ENCODE results near the gene CTF1.
"Not testable (repeated sequence)": the region's sequence is repeated elsewhere in the genome, so short reads cannot be mapped to it uniquely, and the experiment has no call there.

The CTF1 gene

GRCh38 chr16:30887927-30888326 lies 8.5 kb upstream of the CTF1 start:
- H2BK12ac ChIP-seq (ENCODE audit: low read length), result no peak overlapping the region
- H3K9me3 ChIP-seq (ENCODE audit: insufficient read depth, low read depth, low read length), result no peaks in the 10 kb centered on the region
- DNase-seq, result no peak
- H2BK5ac ChIP-seq (ENCODE audit: low read depth, low read length, poor library complexity), result no peak overlapping the region
- H3K4me2 ChIP-seq (ENCODE audit: low read length), result no peak overlapping the region
- H3K14ac ChIP-seq (ENCODE audit: low read length), result no peak overlapping the region
- H2BK120ac ChIP-seq (ENCODE audit: insufficient read depth, low read length, poor library complexity), result no peak overlapping the region
- no peak overlapping the region for H3K27ac ChIP-seq (ENCODE audit: low read depth, low read length)
- H3K4me3 ChIP-seq (ENCODE audit: low read depth, low read length), result peak overlapping the region; percentile 8
- H3K18ac ChIP-seq (ENCODE audit: low read length), result no peak overlapping the region
- no peak overlapping the region for H4K8ac ChIP-seq (ENCODE audit: low read depth, low read length)
- H3K9ac ChIP-seq (ENCODE audit: low read length), result no peak overlapping the region
- H3K4me1 ChIP-seq (ENCODE audit: control insufficient read depth in 1 of 2, insufficient read depth in 2 of 2, low read length in 2 of 2), result peaks cover 7 to 9% of the 10 kb centered on the region in 2 experiments
- no peak overlapping the region for H3K4ac ChIP-seq (ENCODE audit: low read depth, low read length)
- no peak overlapping the region for H4K91ac ChIP-seq (ENCODE audit: low read depth, low read length)
- no peak overlapping the region for H2AK5ac ChIP-seq (ENCODE audit: low read length)
- H3K79me2 ChIP-seq (ENCODE audit: control insufficient read depth, insufficient read depth, low read length, poor library complexity), result peaks cover under 1% of the 10 kb centered on the region
- no peak overlapping the region for H3K23ac ChIP-seq (ENCODE audit: low read length)
- H3K36me3 ChIP-seq (ENCODE audit: control insufficient read depth in 1 of 2, insufficient read depth in 2 of 2, low read length in 2 of 2), result peaks cover 29 to 36% of the 10 kb centered on the region in 2 experiments
- no peak overlapping the region for H4K12ac ChIP-seq (ENCODE audit: low read depth, low read length)
- no peaks in the 10 kb centered on the region for H3K79me1 ChIP-seq (ENCODE audit: low read length)
- no CpG with 5 or more reads among the region's 9 CpGs for WGBS (ENCODE audit: extremely low coverage, insufficient coverage, insufficient read length)
- no peak overlapping the region for H2AFZ ChIP-seq (ENCODE audit: insufficient read depth, low read length, poor library complexity)
- no peaks in the 10 kb centered on the region for H3K27me3 ChIP-seq (ENCODE audit: insufficient read depth, low read length)

- Histone ChIP-seq H3K9ac (ENCODE audit: low read length) (no peak overlapping the region), H2BK12ac (ENCODE audit: low read length) (no peak overlapping the region), H3K23ac (ENCODE audit: low read length) (no peak overlapping the region), H3K4ac (ENCODE audit: low read depth, low read length) (no peak overlapping the region), H4K91ac (ENCODE audit: low read depth, low read length) (no peak overlapping the region), H3K4me3 (ENCODE audit: low read depth, low read length) (no peak overlapping the region), H3K79me2 (ENCODE audit: control insufficient read depth, insufficient read depth, low read length, poor library complexity) (peaks cover 9% of the 10 kb centered on the region), H2BK120ac (ENCODE audit: insufficient read depth, low read length, poor library complexity) (no peak overlapping the region), H4K8ac (ENCODE audit: low read depth, low read length) (no peak overlapping the region), H3K27me3 (ENCODE audit: insufficient read depth, low read length) (no peaks in the 10 kb centered on the region), H3K4me2 (ENCODE audit: low read length) (no peak overlapping the region), H4K12ac (ENCODE audit: low read depth, low read length) (no peak overlapping the region), H2AFZ (ENCODE audit: insufficient read depth, low read length, poor library complexity) (no peak overlapping the region), H3K79me1 (ENCODE audit: low read length) (peaks cover 4% of the 10 kb centered on the region), H2BK5ac (ENCODE audit: low read depth, low read length, poor library complexity) (no peak overlapping the region), H3K36me3 (ENCODE audit: control insufficient read depth in 1 of 2, insufficient read depth in 2 of 2, low read length in 2 of 2) (peaks cover 29 to 36% of the 10 kb centered on the region in 2 experiments), H3K18ac (ENCODE audit: low read length) (no peak overlapping the region), H3K4me1 (ENCODE audit: control insufficient read depth in 1 of 2, insufficient read depth in 2 of 2, low read length in 2 of 2) (peaks cover 13% of the 10 kb centered on the region in 2 experiments), H3K27ac (ENCODE audit: low read depth, low read length) (no peak overlapping the region), H3K14ac (ENCODE audit: low read length) (no peak overlapping the region), H2AK5ac (ENCODE audit: low read length) (no peak overlapping the region), H3K9me3 (ENCODE audit: insufficient read depth, low read depth, low read length) (no peaks in the 10 kb centered on the region)
- WGBS (ENCODE audit: extremely low coverage, insufficient coverage, insufficient read length), result no CpG with 5 or more reads among the region's 8 CpGs
- no peak for DNase-seq
Observed at GRCh38 chr16:30888856-30889499, 7.4 kb upstream of the CTF1 start.

DNA sequence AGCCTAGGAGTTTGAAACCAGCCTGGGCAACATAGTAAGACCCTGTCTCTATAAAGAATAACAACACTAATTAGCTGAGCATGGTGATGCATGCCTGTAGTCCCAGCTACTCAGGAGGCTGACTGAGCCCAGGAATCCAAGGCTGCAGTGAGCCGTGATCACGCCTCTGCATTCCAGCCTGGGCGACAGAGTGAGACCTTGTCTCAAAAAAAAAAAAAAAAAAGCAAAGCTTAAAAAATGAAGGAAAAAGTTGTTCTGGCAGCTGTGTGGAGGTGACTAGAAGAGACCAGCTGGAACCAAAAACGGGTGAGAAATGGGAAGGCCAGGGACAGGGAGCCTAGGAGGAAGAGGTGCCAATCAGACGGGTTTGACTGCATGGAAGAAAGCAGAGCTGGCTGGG lies 6.7 kb upstream of the CTF1 start:
- Histone ChIP-seq H3K4me2 (ENCODE audit: low read length) (no peak overlapping the region), H3K9ac (ENCODE audit: low read length) (no peak overlapping the region), H3K79me1 (ENCODE audit: low read length) (peaks cover 8% of the 10 kb centered on the region), H4K12ac (ENCODE audit: low read depth, low read length) (no peak overlapping the region), H2BK12ac (ENCODE audit: low read length) (no peak overlapping the region), H3K36me3 (ENCODE audit: control insufficient read depth in 1 of 2, insufficient read depth in 2 of 2, low read length in 2 of 2) (peaks cover 29 to 34% of the 10 kb centered on the region in 2 experiments), H3K9me3 (ENCODE audit: insufficient read depth, low read depth, low read length) (no peaks in the 10 kb centered on the region), H3K14ac (ENCODE audit: low read length) (no peak overlapping the region), H3K27ac (ENCODE audit: low read depth, low read length) (no peak overlapping the region), H2AFZ (ENCODE audit: insufficient read depth, low read length, poor library complexity) (no peak overlapping the region), H2BK5ac (ENCODE audit: low read depth, low read length, poor library complexity) (no peak overlapping the region), H3K18ac (ENCODE audit: low read length) (no peak overlapping the region), H3K4me3 (ENCODE audit: low read depth, low read length) (no peak overlapping the region), H2AK5ac (ENCODE audit: low read length) (no peak overlapping the region), H4K8ac (ENCODE audit: low read depth, low read length) (no peak overlapping the region), H3K4me1 (ENCODE audit: control insufficient read depth in 1 of 2, insufficient read depth in 2 of 2, low read length in 2 of 2) (peaks cover 18% of the 10 kb centered on the region in 2 experiments), H3K23ac (ENCODE audit: low read length) (no peak overlapping the region), H2BK120ac (ENCODE audit: insufficient read depth, low read length, poor library complexity) (no peak overlapping the region), H3K27me3 (ENCODE audit: insufficient read depth, low read length) (no peaks in the 10 kb centered on the region), H3K79me2 (ENCODE audit: control insufficient read depth, insufficient read depth, low read length, poor library complexity) (peaks cover 11% of the 10 kb centered on the region), H4K91ac (ENCODE audit: low read depth, low read length) (no peak overlapping the region), H3K4ac (ENCODE audit: low read depth, low read length) (no peak overlapping the region)
- DNase-seq, result no peak
- no CpG with 5 or more reads among the region's 5 CpGs for WGBS (ENCODE audit: extremely low coverage, insufficient coverage, insufficient read length)

DNA sequence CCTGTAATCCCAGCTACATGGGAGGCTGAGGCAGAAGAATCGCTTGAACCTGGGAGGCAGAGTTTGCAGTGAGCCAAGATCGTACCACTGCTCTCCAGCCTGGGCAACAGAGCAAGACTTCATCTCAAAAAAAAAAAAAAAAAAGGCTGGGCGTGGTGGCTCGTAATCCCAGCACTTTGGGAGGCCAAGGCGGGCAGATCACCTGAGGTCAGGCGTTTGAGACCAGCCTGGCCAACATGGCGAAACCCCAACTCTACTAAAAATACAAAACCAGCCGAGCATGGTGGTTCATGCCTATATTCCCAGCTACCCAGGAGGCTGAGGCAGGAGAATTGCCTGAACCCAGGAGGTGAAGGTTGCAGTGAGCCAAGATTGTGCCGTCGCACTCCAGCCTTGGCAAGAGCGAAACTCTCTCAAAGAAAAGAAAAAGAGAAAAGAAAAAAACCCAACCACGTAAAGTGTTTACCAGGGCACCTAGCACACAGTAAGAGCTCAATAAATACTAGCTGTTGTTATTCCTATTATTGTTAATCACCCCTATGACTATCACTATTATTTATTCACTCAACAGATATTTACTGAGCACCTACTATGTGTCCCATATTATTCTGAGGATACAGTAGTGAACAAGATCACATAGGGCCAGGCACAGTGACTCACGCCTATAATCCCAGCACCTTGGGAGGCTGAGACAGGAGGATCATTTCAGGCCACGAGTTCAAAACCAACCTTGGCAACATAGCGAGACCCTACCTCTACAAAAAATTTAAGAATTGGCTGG lies 5.2 kb upstream of the CTF1 start:
- H2BK120ac ChIP-seq (ENCODE audit: insufficient read depth, low read length, poor library complexity); H2BK5ac ChIP-seq (ENCODE audit: low read depth, low read length, poor library complexity); H2BK12ac ChIP-seq (ENCODE audit: low read length); H3K18ac ChIP-seq (ENCODE audit: low read length); H4K91ac ChIP-seq (ENCODE audit: low read depth, low read length); H3K27ac ChIP-seq (ENCODE audit: low read depth, low read length); H3K4ac ChIP-seq (ENCODE audit: low read depth, low read length); H3K4me2 ChIP-seq (ENCODE audit: low read length); H2AK5ac ChIP-seq (ENCODE audit: low read length); H3K4me3 ChIP-seq (ENCODE audit: low read depth, low read length); H3K14ac ChIP-seq (ENCODE audit: low read length); H3K27me3 ChIP-seq (ENCODE audit: insufficient read depth, low read length); H3K9ac ChIP-seq (ENCODE audit: low read length); H3K23ac ChIP-seq (ENCODE audit: low read length); H4K8ac ChIP-seq (ENCODE audit: low read depth, low read length); DNase-seq; H4K12ac ChIP-seq (ENCODE audit: low read depth, low read length); H2AFZ ChIP-seq (ENCODE audit: insufficient read depth, low read length, poor library complexity); H3K9me3 ChIP-seq (ENCODE audit: insufficient read depth, low read depth, low read length): not testable (repeated sequence)
- H3K79me2 ChIP-seq (ENCODE audit: control insufficient read depth, insufficient read depth, low read length, poor library complexity), result peaks cover 14% of the 10 kb centered on the region
- peaks cover 17 to 24% of the 10 kb centered on the region in 2 experiments for H3K4me1 ChIP-seq (ENCODE audit: control insufficient read depth in 1 of 2, insufficient read depth in 2 of 2, low read length in 2 of 2)
- whole genome bisulfite sequencing (ENCODE audit: extremely low coverage, insufficient coverage, insufficient read length), result no CpG with 5 or more reads among the region's 15 CpGs
- H3K36me3 ChIP-seq (ENCODE audit: control insufficient read depth in 1 of 2, insufficient read depth in 2 of 2, low read length in 2 of 2), result peaks cover 26 to 29% of the 10 kb centered on the region in 2 experiments
- H3K79me1 ChIP-seq (ENCODE audit: low read length), result peaks cover 16% of the 10 kb centered on the region
